ENCODE measurements around the gene RASA3.

- no peak for TF ChIP-seq CTCF (IDR thresholded peaks at IDR 0.05; ENCODE audit: borderline replicate concordance, extremely low read depth, low read length, poor library complexity, severe bottlenecking)
- TF ChIP-seq EZH2 (IDR thresholded peaks at IDR 0.05; ENCODE audit: borderline replicate concordance, low read depth, low read length, severe bottlenecking), result no peak
These were observed 151.2 kb downstream of the RASA3 start for GRCh38 chr13:113981194-113981605.

Data from DND-41 (cell line).